Endothelial cell of umbilical vein (primary cell): ENCODE results near the gene CORO6. TPM values are rescaled to one million over a fixed set of nuclear protein-coding genes. Genes with fewer than 3 reads are reported as not detected.

Experiments
- BruUV-seq: library from RNA; stranded (reverse); fragments of 400-500 nt; replicated peaks from 2 replicates; lab custom pipeline; 2021; lab: Mats Ljungman, UMichigan
- CTCF ChIA-PET: fragments of 300-600, 350-600 bp; sonication (Branson Sonifier 250); formaldehyde crosslinking; loops from one replicate; lab custom pipeline; 2021; ENCODE audit warnings: antibody characterized with exemption, inconsistent platforms; lab: Charles Lee
- POLR2A ChIA-PET: fragments of 300-600, 350-600 bp; sonication (Branson Sonifier 250); formaldehyde crosslinking; loops from one replicate; lab custom pipeline; 2021; ENCODE audit warnings: antibody characterized with exemption, inconsistent platforms; lab: Charles Lee
- DNase-seq: peaks from one replicate; pipeline ENCODE4 v3.0.0-alpha.2; 2011; ENCODE audit warnings: low read depth, low spot score
- FAIRE-seq: peaks from 2 replicates; lab custom pipeline; 2011; peaks lifted over from hg19 to GRCh38; lab: Jason Lieb, UNC
- H2AFZ ChIP-seq: 2 replicates; pipeline ENCODE4 v1.6.0; 2012; ENCODE audit warnings: low read depth, low read length, control low read depth, inconsistent platforms
- H3K27ac ChIP-seq: 2 replicates; pipeline ENCODE4 v1.5.1; 2011; ENCODE audit warnings: low read depth, mild to moderate bottlenecking, control low read depth, low read length, moderate library complexity; ENCODE audit not compliant: insufficient read depth
- H3K27me3 ChIP-seq, 2 experiments: 2 replicates each; pipeline versions ENCODE4 v1.6.0 to v1.6.1; 2011; ENCODE audit warnings: low read length in 2 of 2, mixed read lengths in 1 of 2; ENCODE audit not compliant: control insufficient read depth in 2 of 2, insufficient read depth in 2 of 2
- H3K36me3 ChIP-seq, 2 experiments: 2 replicates in 1 of 2; 3 replicates in 1 of 2; pipeline ENCODE4 v1.5.1; 2011; ENCODE audit warnings: low read length in 2 of 2, mild to moderate bottlenecking in 1 of 2, moderate library complexity in 1 of 2; ENCODE audit not compliant: control insufficient read depth in 2 of 2, insufficient read depth in 2 of 2; ENCODE audit errors: extremely low read depth in 1 of 2
- H3K4me1 ChIP-seq: 3 replicates; pipeline ENCODE4 v1.5.1; 2011; ENCODE audit warnings: mild to moderate bottlenecking, low read length; ENCODE audit not compliant: control insufficient read depth, insufficient read depth; ENCODE audit errors: extremely low read depth
- H3K4me2 ChIP-seq: 2 replicates; pipeline ENCODE4 v1.6.1; 2011; ENCODE audit warnings: low read length, control low read depth, mixed read lengths; ENCODE audit not compliant: insufficient read depth
- H3K4me3 ChIP-seq, 3 experiments: fragments of 200-600 bp in 1 of 3; sonication (generic), shearing (Covaris generic) in 1 of 3; replicated peaks in 1 of 3; 2 replicates each; pipeline ENCODE4 v1.5.1; 2011 to 2016; ENCODE audit warnings: control low read depth in 3 of 3, low read length in 3 of 3, mild to moderate bottlenecking in 2 of 3, inconsistent platforms in 1 of 3, low read depth in 1 of 3, moderate library complexity in 1 of 3; ENCODE audit not compliant: insufficient read depth in 1 of 3
- H3K79me2 ChIP-seq: 2 replicates; pipeline ENCODE4 v1.6.0; 2012; ENCODE audit warnings: low read length, inconsistent platforms; ENCODE audit not compliant: control insufficient read depth, insufficient read depth
- H3K9ac ChIP-seq: replicated peaks from 2 replicates; pipeline ENCODE3; 2011; ENCODE audit warnings: low read length, control low read depth; ENCODE audit not compliant: insufficient read depth; ENCODE audit errors: extremely low read depth
- H3K9me1 ChIP-seq: replicated peaks from 3 replicates; pipeline ENCODE4 v1.6.0; 2011; ENCODE audit warnings: mild to moderate bottlenecking, low read length; ENCODE audit not compliant: control insufficient read depth, insufficient read depth; ENCODE audit errors: extremely low read depth
- H3K9me3 ChIP-seq: replicated peaks from 2 replicates; pipeline ENCODE4 v1.5.1; 2012; ENCODE audit warnings: low read length, inconsistent platforms; ENCODE audit not compliant: control insufficient read depth, insufficient read depth
- H4K20me1 ChIP-seq: replicated peaks from 2 replicates; pipeline ENCODE3; 2011; ENCODE audit warnings: mild to moderate bottlenecking, low read length; ENCODE audit not compliant: control insufficient read depth, insufficient read depth; ENCODE audit errors: extremely low read depth
- FOS ChIP-seq: IDR thresholded peaks from 2 replicates; pipeline ENCODE4 v1.6.1; 2011; ENCODE audit warnings: mild to moderate bottlenecking, low read length, moderate library complexity, borderline replicate concordance; ENCODE audit not compliant: insufficient read depth
- POLR2A ChIP-seq: IDR thresholded peaks from 2 replicates; pipeline ENCODE4 v1.6.1; 2012; ENCODE audit warnings: low read depth, mild to moderate bottlenecking, control low read depth, low read length
- POLR2AphosphoS5 ChIP-seq: IDR thresholded peaks from 2 replicates; pipeline ENCODE4 v1.6.1; 2012; ENCODE audit warnings: low read depth, mild to moderate bottlenecking, control low read depth, low read length, moderate library complexity; ENCODE audit not compliant: insufficient read depth
- dilution Hi-C: fragments of 300-500 bp; cut with MboI; formaldehyde crosslinking; loops from one replicate; pipeline ENCODE4 v1.15.0; 2019; ENCODE audit warnings: low sequenced_read_pairs; ENCODE audit not compliant: extremely low pct_ligation_motif_present
- intact Hi-C: fragments of 100-400 bp; cut with micrococcal nuclease; formaldehyde crosslinking; loops from one replicate; pipeline ENCODE4 v1.10.0; 2022
- polyA plus RNA-seq, 4 experiments: library from polyadenylated mRNA; depleted of rRNA in 3 of 4; stranded (reverse) in 3 of 4; unstranded in 1 of 4; fragments of >200 nt; gene quantifications; 2 replicates each; pipeline versions ENCODE4 v1.2.1 to v1.2.3, GENCODE V29; 2011 to 2012; ENCODE audit warnings: missing spikeins in 1 of 4
- total RNA-seq: library from RNA; stranded (reverse); gene quantifications from 2 replicates; pipeline ENCODE4 v1.2.3, GENCODE V29; 2021

Gene CORO6
- total and polyA plus RNA-seq, 2 donors (not counting 3 experiments of a cell fraction or from before 2014, with no cell fraction given) = 10.7 to 14.7 TPM

- Histone ChIP-seq H3K79me2 (no peaks in the 10 kb centered on the region), H3K27me3 (no peaks in the 10 kb centered on the region), H3K9ac (peak within 1 kb of the TSS; percentile 69), H3K9me3 (no peaks in the 10 kb centered on the region), H3K4me2 (peak within 1 kb of the TSS; percentile 90), H3K27ac (peak within 1 kb of the TSS; percentile 24), H3K36me3 (peaks cover 0 to 2% of the 10 kb centered on the region in 2 experiments), H3K9me1 (no peaks in the 10 kb centered on the region), H3K4me1 (peaks cover 26% of the 10 kb centered on the region), H2AFZ (peak within 1 kb of the TSS; percentile 91), H3K4me3 (peak within 1 kb of the TSS; percentile 46 to 77 (median 70)), H4K20me1 (no peaks in the 10 kb centered on the region)
- BruUV-seq = TSS peak; percentile 17
- dilution Hi-C loops (no loop called here), intact Hi-C loops (loop anchor here (5.0 kb wide), 3 partner anchors 49 to 276 kb away; partner anchors contain the start of genes NUFIP2 and TAOK1)
- TF ChIP-seq POLR2AphosphoS5 (peak; percentile 13), POLR2A (peak; percentile 57), FOS (no peak)
- ChIA-PET CTCF (interaction anchor here (1.0 to 8.8 kb wide), 8 partner anchors 19 to 198 kb away, joined by 3 to 105 read pairs (median 9); partner anchors contain the start of gene ANKRD13B), POLR2A (interaction anchor here (1.0 kb wide), 1 partner anchor 13 kb away, joined by 3 read pairs; no protein-coding TSS in a partner anchor)
- FAIRE-seq (peak; percentile 67), DNase-seq (peak; percentile 82)
These were observed 54.1 kb downstream of the CORO6 start, which contains the start of gene TP53I13 for GRCh38 chr17:29568331-29569244. Gene TP53I13, plus strand, starts transcription at chr17:29568701. Its CDS starts 58 bp downstream, at chr17:29568759.
